Testis (tissue), 3 donors: ENCODE measurements around the gene TXNRD2. TPM values are rescaled to one million over a fixed set of nuclear protein-coding genes. Genes with fewer than 3 reads are reported as not detected.

Source experiments
- DNase-seq: peaks from one replicate; pipeline ENCODE4 v3.0.0-alpha.2; 2019
- H3K27ac ChIP-seq, 2 donors: fragments of 200-600 bp; sonication (generic); one replicate each; pipeline ENCODE4 v1.5.1; 2019
- H3K27me3 ChIP-seq: fragments of 200-600 bp; sonication (generic); one replicate; pipeline ENCODE4 v1.5.1; 2019
- H3K36me3 ChIP-seq: fragments of 200-600 bp; sonication (generic); one replicate; pipeline ENCODE4 v1.5.1; 2017; ENCODE audit warnings: low read depth; ENCODE audit errors: missing control alignments
- H3K4me1 ChIP-seq: fragments of 200-600 bp; sonication (generic); one replicate; pipeline ENCODE4 v1.5.1; 2019
- H3K4me3 ChIP-seq, 2 donors: fragments of 200-600 bp; sonication (generic); one replicate each; pipeline ENCODE4 v1.5.1; 2017 to 2019
- H3K9me3 ChIP-seq: fragments of 200-600 bp; sonication (generic); one replicate; pipeline ENCODE4 v1.5.1; 2017
- POLR2A ChIP-seq: fragments of 450-650 bp; IDR thresholded peaks from one replicate; pipeline ENCODE4 v1.6.1; 2017; ENCODE audit warnings: antibody characterized with exemption, mild to moderate bottlenecking, moderate library complexity
- WGBS, 2 donors: methylation state at CpG; one replicate each; pipeline ENCODE4 v1.1.5; 2018; 5-methylcytosine and 5-hydroxymethylcytosine counted together
- intact Hi-C: fragments of 100-400 bp; cut with DNase I; formaldehyde crosslinking; loops from one replicate; pipeline ENCODE4 v1.15.1; 2023; ENCODE audit warnings: low total_unique reads
- polyA plus RNA-seq: library from polyadenylated mRNA; stranded (reverse); fragments of 350-450 nt; fragmentation: Illumina TruSeq; extraction: RNeasy Lipid Tissue Mini Kit (QIAGEN cat#74804); gene quantifications from one replicate; pipeline ENCODE4 v1.2.3, GENCODE V29; 2014; ENCODE audit warnings: low read depth, low replicate concordance; ENCODE audit not compliant: insufficient read depth
- total RNA-seq, 2 donors: library from RNA; depleted of rRNA; stranded (reverse); fragments of >200 nt; gene quantifications; one replicate each; pipeline ENCODE4 v1.2.3, GENCODE V29; 2016
- TF ChIP-seq, protein P1 (sequence below), 3 experiments: fragments of 450-650 bp in 2 of 3; fragments of 200-600 bp in 1 of 3; sonication (generic) in 1 of 3; IDR thresholded peaks; one replicate each; pipeline ENCODE4 v1.5.1; 2016 to 2019; ENCODE audit warnings: antibody characterized with exemption in 3 of 3, mild to moderate bottlenecking in 2 of 3, moderate library complexity in 1 of 3

Gene TXNRD2
- total and polyA plus RNA-seq, 3 donors from 2014 or later: 28.7 to 49.9 (median 36.6) TPM

DNA sequence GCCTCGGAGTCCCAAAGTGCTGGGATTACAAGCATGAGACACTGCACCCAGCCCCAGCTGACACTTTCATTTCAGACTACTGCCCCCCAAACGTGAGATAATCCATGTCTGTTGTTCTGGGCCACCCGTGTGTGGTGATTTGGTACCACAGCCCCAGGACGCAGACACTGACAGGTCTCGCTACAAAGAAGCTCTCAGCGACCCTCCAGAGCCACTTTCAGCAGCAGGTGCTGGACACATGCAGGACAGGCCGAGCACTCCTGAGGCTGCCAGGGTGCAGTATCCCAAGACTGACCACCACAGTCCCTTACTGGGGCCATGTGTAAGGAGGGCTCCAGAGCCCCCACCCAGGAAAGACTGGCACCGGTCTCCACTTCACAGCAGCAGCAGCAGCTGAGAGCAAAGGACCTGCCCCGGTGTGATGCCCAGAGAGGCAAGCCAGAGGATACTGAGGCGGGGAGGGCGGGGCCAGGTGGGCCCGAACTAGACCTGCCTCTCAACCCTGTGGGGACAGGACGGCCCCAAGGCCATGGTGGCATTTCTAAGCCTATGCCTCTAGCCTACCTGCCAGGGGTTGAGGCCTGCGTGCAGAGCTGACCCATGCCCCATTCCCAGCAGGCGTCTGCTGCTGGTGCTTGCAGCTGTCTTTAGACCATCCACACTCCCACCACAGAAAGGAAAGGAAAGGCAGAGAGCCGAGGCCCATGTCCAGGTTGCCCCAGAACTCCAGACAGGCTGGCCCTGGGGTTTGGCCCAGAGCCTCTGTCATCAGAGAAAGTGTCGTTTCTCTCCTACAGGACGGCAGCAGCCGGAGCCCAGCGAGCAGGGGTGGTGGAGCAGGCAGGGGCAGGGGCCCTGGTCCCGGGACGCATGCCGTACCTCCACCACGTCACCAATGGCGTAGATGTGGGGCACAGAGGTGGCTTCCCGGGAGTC lies 58.9 kb downstream of the TXNRD2 start:
- H3K4me3 ChIP-seq: no peak overlapping the region
- H3K36me3 ChIP-seq: no peaks in the 10 kb centered on the region
- TF ChIP-seq POLR2A: no peak
- TF ChIP-seq, protein P1, sequence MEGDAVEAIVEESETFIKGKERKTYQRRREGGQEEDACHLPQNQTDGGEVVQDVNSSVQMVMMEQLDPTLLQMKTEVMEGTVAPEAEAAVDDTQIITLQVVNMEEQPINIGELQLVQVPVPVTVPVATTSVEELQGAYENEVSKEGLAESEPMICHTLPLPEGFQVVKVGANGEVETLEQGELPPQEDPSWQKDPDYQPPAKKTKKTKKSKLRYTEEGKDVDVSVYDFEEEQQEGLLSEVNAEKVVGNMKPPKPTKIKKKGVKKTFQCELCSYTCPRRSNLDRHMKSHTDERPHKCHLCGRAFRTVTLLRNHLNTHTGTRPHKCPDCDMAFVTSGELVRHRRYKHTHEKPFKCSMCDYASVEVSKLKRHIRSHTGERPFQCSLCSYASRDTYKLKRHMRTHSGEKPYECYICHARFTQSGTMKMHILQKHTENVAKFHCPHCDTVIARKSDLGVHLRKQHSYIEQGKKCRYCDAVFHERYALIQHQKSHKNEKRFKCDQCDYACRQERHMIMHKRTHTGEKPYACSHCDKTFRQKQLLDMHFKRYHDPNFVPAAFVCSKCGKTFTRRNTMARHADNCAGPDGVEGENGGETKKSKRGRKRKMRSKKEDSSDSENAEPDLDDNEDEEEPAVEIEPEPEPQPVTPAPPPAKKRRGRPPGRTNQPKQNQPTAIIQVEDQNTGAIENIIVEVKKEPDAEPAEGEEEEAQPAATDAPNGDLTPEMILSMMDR (IDR thresholded peaks at IDR 0.05): no peak
- no peak for DNase-seq
- intact Hi-C loops: no loop called here
- H3K27ac ChIP-seq: no peak overlapping the region
- H3K4me1 ChIP-seq: no peaks in the 10 kb centered on the region
- no peaks in the 10 kb centered on the region for H3K27me3 ChIP-seq
- WGBS, 2 donors: 90 to 95% methylated on average over 11 to 26 of the region's 26 CpGs
- no peaks in the 10 kb centered on the region for H3K9me3 ChIP-seq

DNA sequence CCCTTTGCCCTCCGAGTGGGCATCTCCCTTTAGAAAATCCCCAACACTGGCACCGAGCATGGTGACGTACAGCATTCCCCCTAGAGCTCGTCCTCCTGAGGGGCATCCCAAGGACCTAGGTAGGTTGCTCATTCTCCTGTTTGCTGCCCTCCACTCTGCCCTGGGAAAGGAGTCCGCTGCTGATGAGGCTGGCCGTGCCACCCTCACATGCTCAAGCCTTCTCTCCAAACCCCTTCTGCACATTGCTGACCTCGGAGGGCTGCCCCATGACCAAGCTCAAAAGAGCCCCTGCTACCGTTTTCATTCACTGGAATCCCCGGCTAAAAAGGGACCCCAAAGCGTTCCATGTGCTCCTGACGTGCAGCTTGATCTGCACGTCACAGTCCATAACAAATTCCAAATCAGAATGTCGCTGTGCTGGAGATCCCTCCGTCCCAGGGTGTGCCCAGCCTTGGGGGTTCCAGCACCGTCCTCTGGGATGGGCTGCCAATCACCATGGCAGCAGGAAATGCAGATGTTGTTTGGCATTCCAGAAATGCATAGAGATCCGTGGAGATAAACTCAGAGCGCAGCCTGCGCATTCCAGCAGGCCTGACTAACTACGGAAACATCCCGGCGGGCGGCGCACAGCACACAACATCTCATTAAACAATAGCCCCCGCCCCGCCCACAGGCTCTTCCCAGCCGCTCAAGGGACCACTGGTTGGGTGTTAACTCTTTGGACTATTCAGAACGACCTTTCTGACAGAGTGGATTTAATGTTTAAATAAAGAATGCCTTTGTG lies 60.6 kb downstream of the TXNRD2 start:
- H3K27me3 ChIP-seq: no peaks in the 10 kb centered on the region
- no peak overlapping the region for H3K4me3 ChIP-seq
- TF ChIP-seq POLR2A: no peak
- TF ChIP-seq, protein P1 (IDR thresholded peaks at IDR 0.05): no peak
- 82 to 86% methylated on average over 24 to 27 of the region's 27 CpGs for WGBS, 2 donors
- no peaks in the 10 kb centered on the region for H3K36me3 ChIP-seq
- no peak overlapping the region for H3K27ac ChIP-seq
- DNase-seq: no peak
- no peaks in the 10 kb centered on the region for H3K9me3 ChIP-seq
- intact Hi-C loops: no loop called here
- H3K4me1 ChIP-seq: no peaks in the 10 kb centered on the region

DNA sequence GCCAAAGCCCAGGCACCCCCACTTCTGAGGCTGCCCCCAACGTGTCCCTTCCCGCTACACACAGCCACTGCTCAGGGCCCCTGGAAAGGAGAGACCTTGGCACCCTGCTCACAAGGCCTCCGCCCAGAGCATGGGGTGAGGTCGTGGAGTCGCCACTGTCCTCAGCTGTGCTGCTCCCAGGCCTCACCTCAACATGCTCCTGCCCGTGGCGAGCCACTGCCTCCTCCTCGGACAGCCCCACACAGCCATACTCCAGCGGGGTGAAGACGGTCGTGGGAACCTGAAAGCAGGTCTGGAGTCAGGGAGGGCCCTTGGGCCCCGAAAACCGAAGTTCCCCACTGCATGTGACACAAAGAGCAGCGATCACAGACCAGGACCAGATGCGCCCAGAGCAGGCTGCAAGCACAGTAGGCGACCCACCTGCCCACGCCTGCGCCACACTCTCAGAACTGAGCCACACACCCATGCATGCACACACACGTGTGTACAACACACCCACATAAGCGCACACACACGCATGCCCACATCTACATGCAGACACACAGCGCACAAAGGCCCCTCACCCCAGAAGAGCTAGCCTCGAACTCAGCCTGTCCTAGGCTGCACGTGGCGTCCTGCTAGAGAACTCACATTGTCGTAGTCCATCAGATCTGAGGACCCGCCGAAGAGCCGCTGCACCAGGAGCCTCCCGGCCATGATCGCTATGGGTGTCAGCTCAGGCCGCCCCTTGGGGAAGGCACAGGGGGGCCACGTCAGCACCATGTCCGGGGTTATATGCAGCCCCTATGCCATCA lies 61.4 kb downstream of the TXNRD2 start:
- Histone ChIP-seq H3K27me3 (no peaks in the 10 kb centered on the region), H3K36me3 (no peaks in the 10 kb centered on the region), H3K4me1 (no peaks in the 10 kb centered on the region), H3K27ac (no peak overlapping the region), H3K9me3 (no peaks in the 10 kb centered on the region), H3K4me3 (no peak overlapping the region)
- no peak for TF ChIP-seq POLR2A
- TF ChIP-seq, protein P1 (IDR thresholded peaks at IDR 0.05): no peak
- intact Hi-C loops: no loop called here
- WGBS, 2 donors: 86 to 90% methylated on average over 10 to 34 of the region's 34 CpGs
- no peak for DNase-seq

DNA sequence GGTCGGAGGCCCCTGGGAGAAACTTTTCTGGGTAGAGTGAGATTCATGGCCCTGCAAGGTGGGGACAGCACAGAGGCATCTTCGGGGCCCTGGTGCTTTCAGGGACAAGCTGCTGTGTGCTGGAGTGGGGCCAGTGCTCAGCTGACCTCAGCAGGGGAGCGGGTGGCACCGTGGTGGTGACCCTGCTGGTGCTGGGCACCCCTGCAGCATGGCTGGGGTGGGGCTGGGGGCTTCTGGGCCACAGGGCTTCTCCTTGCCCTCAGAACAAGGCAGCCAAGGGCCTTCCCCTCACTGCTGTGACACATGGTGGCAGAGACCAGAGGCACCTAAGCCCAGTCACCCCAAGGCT lies 62.0 kb downstream of the TXNRD2 start:
- Histone ChIP-seq H3K4me1 (no peaks in the 10 kb centered on the region), H3K27ac (no peak overlapping the region), H3K36me3 (no peaks in the 10 kb centered on the region), H3K27me3 (no peaks in the 10 kb centered on the region), H3K9me3 (no peaks in the 10 kb centered on the region), H3K4me3 (no peak overlapping the region)
- intact Hi-C loops: no loop called here
- TF ChIP-seq POLR2A: no peak
- TF ChIP-seq, protein P1 (IDR thresholded peaks at IDR 0.05): no peak
- WGBS, 2 donors: 74 to 84% methylated on average over 2 to 4 of the region's 4 CpGs
- no peak for DNase-seq
